Lung (tissue), 12 donors: ENCODE results near the gene GGA2. TPM values are rescaled to one million over a fixed set of nuclear protein-coding genes. Genes with fewer than 3 reads are reported as not detected.
"Not testable (repeated sequence)": the region's sequence is repeated elsewhere in the genome, so short reads cannot be mapped to it uniquely, and the experiment has no call there.

Experiments
- ATAC-seq: fragments of 200-7000 bp; cut with Tn5 transposase; one replicate; pipeline ENCODE4 v1.9.1; 2020; ENCODE audit warnings: moderate number of reproducible peaks; ENCODE audit not compliant: insufficient read depth, low FRiP score
- DNase-seq, 3 donors: peaks; one replicate each; pipeline ENCODE4 v3.0.0-alpha.2; 2013 to 2017
- H3K27ac ChIP-seq, 2 donors: one replicate each; pipeline ENCODE4 v1.5.1; 2013; ENCODE audit warnings: mild to moderate bottlenecking in 2 of 2, moderate library complexity in 2 of 2, control low read depth in 1 of 2, inconsistent platforms in 1 of 2, low read depth in 1 of 2, low read length in 1 of 2
- H3K27me3 ChIP-seq, 3 donors: one replicate each; pipeline ENCODE4 v1.5.1; 2013; ENCODE audit warnings: low read length in 2 of 3; ENCODE audit not compliant: control insufficient read depth in 3 of 3, insufficient read depth in 3 of 3
- H3K36me3 ChIP-seq, 4 donors: one replicate each; pipeline ENCODE4 v1.5.1; 2013; ENCODE audit warnings: low read length in 4 of 4, mild to moderate bottlenecking in 1 of 4, moderate library complexity in 1 of 4; ENCODE audit not compliant: control insufficient read depth in 4 of 4, insufficient read depth in 4 of 4
- H3K4me1 ChIP-seq, 5 donors: one replicate each; pipeline ENCODE4 v1.5.1; 2013; ENCODE audit warnings: low read length in 5 of 5, mild to moderate bottlenecking in 2 of 5, moderate library complexity in 1 of 5; ENCODE audit not compliant: control insufficient read depth in 5 of 5, insufficient read depth in 5 of 5
- H3K4me3 ChIP-seq: one replicate; pipeline ENCODE4 v1.5.1; 2013; ENCODE audit warnings: mild to moderate bottlenecking, control low read depth, moderate library complexity
- H3K9ac ChIP-seq, 2 donors: one replicate each; pipeline ENCODE4 v1.5.1; 2013; ENCODE audit warnings: low read length in 2 of 2, control low read depth in 1 of 2; ENCODE audit not compliant: insufficient read depth in 1 of 2
- H3K9me3 ChIP-seq, 4 donors: one replicate each; pipeline ENCODE4 v1.5.1; 2013; ENCODE audit warnings: low read length in 3 of 4, mild to moderate bottlenecking in 1 of 4, moderate library complexity in 1 of 4; ENCODE audit not compliant: control insufficient read depth in 4 of 4, insufficient read depth in 3 of 4
- CTCF ChIP-seq: IDR thresholded peaks from 2 replicates; pipeline ENCODE4 v1.5.1; 2012; ENCODE audit warnings: mild to moderate bottlenecking; ENCODE audit errors: control extremely low read depth, extremely low read depth
- WGBS, 2 donors: extraction: QIAGEN DNeasy Blood & Tissue Kit; methylation state at CpG; one replicate each; pipeline ENCODE4 v1.1.7; 2013; 5-methylcytosine and 5-hydroxymethylcytosine counted together
- polyA plus RNA-seq, 2 donors: library from polyadenylated mRNA; stranded (reverse); fragments of 200-250 nt; gene quantifications; one replicate each; pipeline ENCODE4 v1.2.1, GENCODE V29; 2013
- total RNA-seq, 2 donors: library from RNA; depleted of rRNA in 1 of 2; stranded (reverse); fragments of >200 nt in 1 of 2; gene quantifications; one replicate each; pipeline ENCODE4 v1.2.1, GENCODE V29; 2014 to 2021
- donor health status: control.
- donor health status: control.
- donor health status: Bipolar disorder and iron deficiency.
- donor health status: healthy.
- donor health status: DM: yes; HTN: yes; CAD: no.

GGA2 gene
- total and polyA plus RNA-seq, 4 donors, result 29.4 to 118 (median 63.9) TPM

GRCh38 chr16:23464196-23464595 lies 46.1 kb downstream of the GGA2 start:
- 70 to 84% methylated on average over 1 of the region's 1 CpG for WGBS, 2 donors
- no peaks in the 10 kb centered on the region for H3K27me3 ChIP-seq
- DNase-seq (no peak), ATAC-seq (no peak)
- H3K9me3 ChIP-seq, result no peaks in the 10 kb centered on the region
- H3K4me3 ChIP-seq, result no peak overlapping the region
- peak overlapping the region in 1 of 2 donors; percentile 54 for H3K27ac ChIP-seq
- peaks cover 5 to 35% (median 30%) of the 10 kb centered on the region in 4 donors for H3K36me3 ChIP-seq
- no peak overlapping the region for H3K9ac ChIP-seq
- peaks cover 0 to 11% (median 0%) of the 10 kb centered on the region in 5 donors for H3K4me1 ChIP-seq
- no peak for TF ChIP-seq CTCF

- H3K27ac ChIP-seq, result not testable (repeated sequence)
- 39 to 73% methylated on average over 5 of the region's 6 CpGs for WGBS, 2 donors
- ATAC-seq, result peak; percentile 37
Measured at GRCh38 chr16:23462994-23463393, 47.3 kb downstream of the GGA2 start.

GRCh38 chr16:23453338-23454052 lies 56.8 kb downstream of the GGA2 start:
- peaks cover 0 to 4% (median 3%) of the 10 kb centered on the region in 5 donors for H3K4me1 ChIP-seq
- no peak for DNase-seq
- no peak for ATAC-seq
- H3K4me3 ChIP-seq, result peak overlapping the region; percentile 87
- peak overlapping the region in 1 of 2 donors; percentile 55 for H3K9ac ChIP-seq
- 55 to 58% methylated on average over 37 of the region's 37 CpGs for WGBS, 2 donors
- H3K36me3 ChIP-seq, result peaks cover 0 to 7% (median 1%) of the 10 kb centered on the region in 4 donors
- no peaks in the 10 kb centered on the region for H3K27me3 ChIP-seq
- no peak for TF ChIP-seq CTCF
- H3K27ac ChIP-seq, result no peak overlapping the region
- H3K9me3 ChIP-seq, result no peaks in the 10 kb centered on the region

More at GRCh38 chr16:23462994-23463393, 47.3 kb downstream of the GGA2 start:
- peaks cover 4 to 30% (median 24%) of the 10 kb centered on the region in 4 donors for H3K36me3 ChIP-seq
- peaks cover 0 to 11% (median 0%) of the 10 kb centered on the region in 5 donors for H3K4me1 ChIP-seq
- H3K9ac ChIP-seq, H3K4me3 ChIP-seq, H3K9me3 ChIP-seq, H3K27me3 ChIP-seq: not testable (repeated sequence)
- peak; percentile 85 to 94 (median 91) for DNase-seq

GRCh38 chr16:23452572-23453337 lies 57.5 kb downstream of the GGA2 start, which contains the start of gene COG7:
TSS of gene COG7 (minus strand) at chr16:23453189. CDS start at chr16:23452994, 195 bp downstream.
- H3K4me1 ChIP-seq, result peaks cover 0 to 4% (median 3%) of the 10 kb centered on the region in 5 donors
- DNase-seq (peak; percentile 91 to 94 (median 92)), ATAC-seq (peak; percentile 91)
- 0% methylated on average over 57 of the region's 57 CpGs for WGBS, 2 donors
- peaks cover 0 to 7% (median 1%) of the 10 kb centered on the region in 4 donors for H3K36me3 ChIP-seq
- TF ChIP-seq CTCF, result no peak
- no peaks in the 10 kb centered on the region for H3K27me3 ChIP-seq
- no peaks in the 10 kb centered on the region for H3K9me3 ChIP-seq
- H3K27ac ChIP-seq, result peak within 1 kb of the TSS; percentile 64 to 79
- H3K4me3 ChIP-seq, result peak within 1 kb of the TSS; percentile 87
- H3K9ac ChIP-seq, result peak within 1 kb of the TSS; percentile 41 to 79
